RWPE2 (cell line): ENCODE measurements around the gene GPR143.

Experiments
- ATAC-seq: fragments of 200-7000 bp; cut with Tn5 transposase; 3 replicates; pipeline ENCODE4 v1.9.1; 2021; ENCODE audit warnings: low read depth
- DNase-seq: peaks from one replicate; pipeline ENCODE4 v3.0.0-alpha.2; 2020; ENCODE audit warnings: low spot score
- H3K27ac ChIP-seq: fragments of 450-650 bp; 2 replicates; pipeline ENCODE4 v1.5.1; 2017; ENCODE audit warnings: mild to moderate bottlenecking; ENCODE audit not compliant: poor library complexity, severe bottlenecking
- H3K27me3 ChIP-seq: fragments of 250-450 bp; sonication (Bioruptor Pico); 2 replicates; pipeline ENCODE4 v1.5.1; 2021; ENCODE audit warnings: mild to moderate bottlenecking, moderate library complexity; ENCODE audit not compliant: insufficient read depth, poor library complexity, severe bottlenecking
- H3K36me3 ChIP-seq: fragments of 250-450 bp; sonication (Bioruptor Pico); 2 replicates; pipeline ENCODE4 v1.5.1; 2020; ENCODE audit warnings: low read depth, mild to moderate bottlenecking, moderate library complexity
- H3K4me1 ChIP-seq: fragments of 250-450 bp; sonication (Bioruptor Pico); 2 replicates; pipeline ENCODE4 v1.5.1; 2021; ENCODE audit warnings: mild to moderate bottlenecking, moderate library complexity; ENCODE audit not compliant: insufficient read depth, poor library complexity, severe bottlenecking
- H3K4me3 ChIP-seq: fragments of 250-450 bp; sonication (Bioruptor Pico); 2 replicates; pipeline ENCODE4 v1.5.1; 2021; ENCODE audit warnings: mild to moderate bottlenecking, moderate library complexity; ENCODE audit not compliant: severe bottlenecking
- H3K9me3 ChIP-seq: fragments of 250-450 bp; sonication (Bioruptor Pico); 2 replicates; pipeline ENCODE4 v1.5.1; 2021; ENCODE audit warnings: mild to moderate bottlenecking, moderate library complexity; ENCODE audit not compliant: severe bottlenecking
- TF ChIP-seq, protein P1 (sequence below): fragments of 450-650 bp; IDR thresholded peaks from one replicate; pipeline ENCODE4 v1.5.1; 2017; ENCODE audit warnings: mild to moderate bottlenecking, moderate library complexity; ENCODE audit not compliant: poor library complexity, severe bottlenecking

The GPR143 gene

DNA sequence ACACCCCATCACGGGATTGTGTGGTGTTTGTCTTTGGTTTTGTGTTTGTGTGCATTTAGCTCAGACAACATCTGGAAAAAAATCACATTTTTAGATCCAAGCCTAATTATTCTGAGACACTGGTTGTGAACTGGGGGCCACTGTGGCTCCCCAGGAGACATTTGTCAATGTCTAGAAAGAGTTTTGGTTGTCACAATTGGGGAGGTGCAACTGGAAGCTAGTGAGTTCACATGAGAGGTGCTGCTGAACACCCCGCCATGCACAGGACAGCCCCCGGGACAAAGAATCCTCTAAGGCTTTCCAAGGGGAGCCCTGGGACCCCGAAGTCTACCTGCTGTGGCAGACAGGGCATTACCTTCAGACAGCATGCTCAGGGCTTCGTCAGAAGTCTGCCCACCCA, 26.5 kb downstream of the GPR143 start:
- H3K4me3 ChIP-seq = no peak overlapping the region
- no peaks in the 10 kb centered on the region for H3K27me3 ChIP-seq
- no peaks in the 10 kb centered on the region for H3K36me3 ChIP-seq
- no peaks in the 10 kb centered on the region for H3K9me3 ChIP-seq
- H3K27ac ChIP-seq = no peak overlapping the region
- no peaks in the 10 kb centered on the region for H3K4me1 ChIP-seq
- ATAC-seq (no peak), DNase-seq (no peak)
- TF ChIP-seq, protein P1, sequence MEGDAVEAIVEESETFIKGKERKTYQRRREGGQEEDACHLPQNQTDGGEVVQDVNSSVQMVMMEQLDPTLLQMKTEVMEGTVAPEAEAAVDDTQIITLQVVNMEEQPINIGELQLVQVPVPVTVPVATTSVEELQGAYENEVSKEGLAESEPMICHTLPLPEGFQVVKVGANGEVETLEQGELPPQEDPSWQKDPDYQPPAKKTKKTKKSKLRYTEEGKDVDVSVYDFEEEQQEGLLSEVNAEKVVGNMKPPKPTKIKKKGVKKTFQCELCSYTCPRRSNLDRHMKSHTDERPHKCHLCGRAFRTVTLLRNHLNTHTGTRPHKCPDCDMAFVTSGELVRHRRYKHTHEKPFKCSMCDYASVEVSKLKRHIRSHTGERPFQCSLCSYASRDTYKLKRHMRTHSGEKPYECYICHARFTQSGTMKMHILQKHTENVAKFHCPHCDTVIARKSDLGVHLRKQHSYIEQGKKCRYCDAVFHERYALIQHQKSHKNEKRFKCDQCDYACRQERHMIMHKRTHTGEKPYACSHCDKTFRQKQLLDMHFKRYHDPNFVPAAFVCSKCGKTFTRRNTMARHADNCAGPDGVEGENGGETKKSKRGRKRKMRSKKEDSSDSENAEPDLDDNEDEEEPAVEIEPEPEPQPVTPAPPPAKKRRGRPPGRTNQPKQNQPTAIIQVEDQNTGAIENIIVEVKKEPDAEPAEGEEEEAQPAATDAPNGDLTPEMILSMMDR = no peak

DNA sequence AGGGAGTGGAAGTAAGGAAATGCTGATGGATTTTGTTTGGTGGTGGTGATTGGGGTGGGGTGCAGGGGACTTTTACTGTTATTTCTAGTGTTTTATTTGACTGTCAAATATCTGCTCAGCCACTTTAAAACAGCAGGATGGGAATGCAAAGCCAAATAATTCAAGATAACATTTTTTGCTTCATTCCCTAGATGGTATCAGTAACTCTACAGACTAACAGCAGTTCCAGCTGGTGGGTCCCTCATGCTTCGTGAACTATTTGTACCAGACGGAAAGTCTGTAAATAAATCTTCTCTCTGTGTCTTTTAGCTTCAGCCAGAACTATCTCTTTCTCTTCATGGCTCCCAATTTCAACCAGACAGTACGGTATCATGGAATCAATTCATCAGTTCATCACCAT, 27.5 kb downstream of the GPR143 start:
- TF ChIP-seq, protein P1 = no peak
- no peak overlapping the region for H3K27ac ChIP-seq
- no peaks in the 10 kb centered on the region for H3K4me1 ChIP-seq
- DNase-seq (no peak), ATAC-seq (no peak)
- H3K27me3 ChIP-seq = no peaks in the 10 kb centered on the region
- H3K36me3 ChIP-seq = no peaks in the 10 kb centered on the region
- H3K4me3 ChIP-seq = no peak overlapping the region
- H3K9me3 ChIP-seq = no peaks in the 10 kb centered on the region

DNA sequence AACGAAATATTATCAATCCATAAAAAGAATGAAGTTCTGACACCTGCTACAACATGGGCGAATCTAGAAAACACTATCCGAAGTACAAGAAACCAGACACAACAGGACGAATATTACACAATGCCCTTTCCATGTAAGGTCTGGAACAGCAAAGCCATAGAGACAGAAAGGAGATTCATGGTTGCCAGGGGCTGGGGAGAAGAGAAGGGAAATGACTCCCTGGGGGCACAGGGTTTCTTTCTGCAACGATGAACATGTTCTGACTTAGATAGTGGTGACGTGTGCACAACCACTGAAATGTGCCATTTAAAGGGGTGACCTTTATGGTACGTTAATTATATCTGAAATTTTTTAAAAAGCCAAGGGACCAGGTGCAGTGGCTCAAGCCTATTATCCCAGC, 28.3 kb downstream of the GPR143 start:
- TF ChIP-seq, protein P1 = no peak
- ATAC-seq (no peak), DNase-seq (no peak)
- H3K27ac ChIP-seq = no peak overlapping the region
- H3K36me3 ChIP-seq = no peaks in the 10 kb centered on the region
- no peaks in the 10 kb centered on the region for H3K9me3 ChIP-seq
- no peaks in the 10 kb centered on the region for H3K4me1 ChIP-seq
- H3K27me3 ChIP-seq = no peaks in the 10 kb centered on the region
- H3K4me3 ChIP-seq = no peak overlapping the region

DNA sequence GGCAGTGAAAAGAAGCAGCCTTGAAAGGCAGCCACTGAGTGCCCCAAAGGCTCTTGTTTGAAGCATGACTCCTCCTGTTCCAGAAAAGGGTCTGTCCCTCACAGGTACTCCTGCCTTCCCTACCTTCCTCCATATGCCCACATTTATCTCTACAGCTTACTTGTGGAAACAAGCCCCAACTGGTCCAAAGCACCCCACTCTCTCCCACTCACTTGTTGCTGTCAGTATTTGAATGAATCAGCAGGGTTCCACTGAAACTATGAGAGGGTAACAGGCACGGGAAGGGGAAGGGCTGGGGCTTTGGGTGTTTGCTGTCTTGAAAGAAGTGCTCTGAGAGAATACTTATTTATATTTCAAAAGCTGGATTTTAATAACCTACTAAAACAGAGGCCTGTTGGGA, 34.9 kb downstream of the GPR143 start:
- no peaks in the 10 kb centered on the region for H3K27me3 ChIP-seq
- H3K4me3 ChIP-seq = no peak overlapping the region
- no peaks in the 10 kb centered on the region for H3K4me1 ChIP-seq
- ATAC-seq (no peak), DNase-seq (no peak)
- TF ChIP-seq, protein P1 = no peak
- no peaks in the 10 kb centered on the region for H3K9me3 ChIP-seq
- no peak overlapping the region for H3K27ac ChIP-seq
- H3K36me3 ChIP-seq = no peaks in the 10 kb centered on the region

DNA sequence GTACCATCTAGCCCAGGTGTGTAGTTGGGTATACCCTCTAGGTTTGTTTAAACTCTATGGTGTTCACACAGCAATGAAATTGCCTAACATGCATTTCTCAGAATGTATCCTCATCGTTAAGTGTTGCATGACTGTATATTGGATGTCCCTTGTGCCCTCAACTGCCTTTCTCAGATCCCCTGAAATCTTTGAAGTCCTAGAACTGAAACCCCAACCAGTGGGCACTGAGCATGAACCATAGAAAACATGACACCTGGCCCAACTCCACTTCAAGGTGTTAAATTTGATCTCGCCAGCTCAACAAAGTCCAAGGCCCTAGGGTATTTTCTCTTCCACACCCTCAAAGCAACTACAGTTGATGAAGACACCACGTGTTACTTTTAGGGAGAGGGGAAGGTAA, 35.6 kb downstream of the GPR143 start:
- no peak overlapping the region for H3K4me3 ChIP-seq
- H3K9me3 ChIP-seq = no peaks in the 10 kb centered on the region
- H3K27ac ChIP-seq = no peak overlapping the region
- ATAC-seq (no peak), DNase-seq (no peak)
- H3K27me3 ChIP-seq = no peaks in the 10 kb centered on the region
- no peaks in the 10 kb centered on the region for H3K4me1 ChIP-seq
- TF ChIP-seq, protein P1 = no peak
- no peaks in the 10 kb centered on the region for H3K36me3 ChIP-seq
